HG03108 (cell line): ENCODE measurements around the gene ABO.
"Not testable (repeated sequence)": the region's sequence is repeated elsewhere in the genome, so short reads cannot be mapped to it uniquely, and the experiment has no call there.

Experiments
- ATAC-seq: cut with Tn5 transposase; IDR thresholded peaks from one replicate; pipeline ENCODE4 v1.9.1; 2021; ENCODE audit warnings: moderate library complexity; ENCODE audit not compliant: unreplicated experiment

Gene ABO

GRCh38 chr9:133227242-133227860 is 47.6 kb downstream of the ABO start:
- ATAC-seq: no peak

GRCh38 chr9:133226219-133227171 is 48.5 kb downstream of the ABO start:
- no peak for ATAC-seq

DNA sequence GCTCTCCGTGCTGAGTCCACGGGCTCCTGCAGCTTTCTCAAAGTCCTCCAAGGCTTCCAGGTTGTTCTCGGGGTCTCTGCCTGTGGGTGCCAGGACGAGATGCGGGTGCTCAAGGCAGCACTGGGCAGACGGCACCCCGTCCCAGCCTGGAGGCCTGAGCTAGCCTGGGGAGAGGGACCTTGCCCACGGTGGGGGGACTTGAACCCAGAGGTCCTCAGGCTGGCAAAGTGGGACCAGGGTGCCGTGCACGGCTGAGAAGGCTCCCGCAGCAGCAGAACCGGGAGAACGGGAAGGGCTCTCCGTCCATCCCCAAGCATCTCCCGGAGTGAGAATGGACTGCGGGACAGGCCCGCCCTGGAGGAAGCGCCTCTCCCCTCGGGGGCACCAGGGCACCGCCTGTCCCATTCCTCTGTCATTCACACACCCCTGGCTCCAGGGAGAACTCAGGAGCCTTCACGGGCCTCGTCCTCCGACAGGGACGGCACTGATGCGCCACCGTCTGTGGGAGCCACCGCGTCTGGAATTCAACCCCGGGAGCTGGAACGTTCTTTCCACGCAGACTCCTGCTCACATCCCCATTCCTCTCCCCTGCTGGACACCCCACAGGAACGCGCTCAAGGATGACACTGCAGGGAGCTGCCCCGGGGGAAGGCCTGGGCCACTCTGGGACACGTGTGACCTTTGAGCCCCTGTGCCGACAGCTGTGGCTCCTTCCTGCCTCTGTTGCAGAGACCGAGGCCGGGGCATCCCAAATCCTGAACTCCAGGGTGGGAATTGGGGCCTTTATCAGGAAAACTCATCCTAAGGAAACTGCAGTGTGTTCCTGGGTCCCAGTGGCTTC is 49.6 kb downstream of the ABO start:
- ATAC-seq: no peak

- ATAC-seq: no peak
Observed at GRCh38 chr9:133224762-133225161, 50.2 kb downstream of the ABO start.

- not testable (repeated sequence) for ATAC-seq
Observed at GRCh38 chr9:133223159-133223756, 51.7 kb downstream of the ABO start.

DNA sequence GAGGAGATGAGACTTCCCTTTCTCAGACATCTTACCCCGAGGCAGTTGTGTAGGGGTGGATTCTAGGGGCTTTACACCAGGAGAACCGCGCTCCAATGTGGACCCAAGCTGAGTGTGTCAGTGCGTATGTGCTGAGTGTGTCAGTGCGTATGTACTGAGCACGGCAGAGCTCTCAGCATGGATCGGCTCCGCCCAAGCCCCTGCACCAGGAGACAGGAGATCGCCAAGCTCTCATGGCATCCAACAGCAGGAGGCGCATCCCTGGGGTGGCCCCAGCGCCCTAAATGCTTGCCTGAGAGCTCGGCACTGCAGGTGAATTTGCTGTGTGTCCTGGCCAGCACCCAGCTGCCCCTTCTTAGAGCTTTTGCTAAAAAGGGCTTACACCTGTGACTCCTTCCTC is 53.0 kb downstream of the ABO start:
- ATAC-seq: not testable (repeated sequence)

DNA sequence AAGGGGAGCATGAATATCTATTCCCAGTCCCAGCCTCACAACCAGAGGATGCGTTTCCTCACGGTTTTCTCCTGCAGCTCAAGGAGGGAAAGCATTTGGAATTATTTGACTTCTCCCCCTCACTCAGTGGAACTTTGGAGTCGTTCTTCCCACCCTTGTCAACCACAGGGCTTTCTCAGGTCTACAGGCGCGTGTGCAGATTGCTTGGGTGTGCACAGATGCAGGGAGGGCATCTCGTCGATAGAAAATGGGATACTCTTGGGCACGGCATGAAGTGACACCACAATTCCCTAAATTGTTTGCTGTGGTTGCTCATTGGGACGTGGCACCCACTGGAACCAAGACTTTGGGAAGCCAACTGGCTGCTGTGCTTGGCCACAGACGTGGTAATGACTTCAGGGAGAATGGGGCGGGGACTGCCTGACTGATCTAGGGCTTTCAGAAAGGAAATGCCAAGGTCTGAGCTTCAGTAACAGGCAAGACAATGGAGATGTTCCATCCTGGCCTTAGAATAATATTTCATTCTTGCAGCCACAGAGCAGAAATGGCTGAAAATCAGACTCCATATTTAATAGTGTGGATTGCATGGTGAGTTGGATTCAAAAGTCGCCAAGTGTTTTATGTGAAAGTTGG is 53.7 kb downstream of the ABO start:
- no peak for ATAC-seq

DNA sequence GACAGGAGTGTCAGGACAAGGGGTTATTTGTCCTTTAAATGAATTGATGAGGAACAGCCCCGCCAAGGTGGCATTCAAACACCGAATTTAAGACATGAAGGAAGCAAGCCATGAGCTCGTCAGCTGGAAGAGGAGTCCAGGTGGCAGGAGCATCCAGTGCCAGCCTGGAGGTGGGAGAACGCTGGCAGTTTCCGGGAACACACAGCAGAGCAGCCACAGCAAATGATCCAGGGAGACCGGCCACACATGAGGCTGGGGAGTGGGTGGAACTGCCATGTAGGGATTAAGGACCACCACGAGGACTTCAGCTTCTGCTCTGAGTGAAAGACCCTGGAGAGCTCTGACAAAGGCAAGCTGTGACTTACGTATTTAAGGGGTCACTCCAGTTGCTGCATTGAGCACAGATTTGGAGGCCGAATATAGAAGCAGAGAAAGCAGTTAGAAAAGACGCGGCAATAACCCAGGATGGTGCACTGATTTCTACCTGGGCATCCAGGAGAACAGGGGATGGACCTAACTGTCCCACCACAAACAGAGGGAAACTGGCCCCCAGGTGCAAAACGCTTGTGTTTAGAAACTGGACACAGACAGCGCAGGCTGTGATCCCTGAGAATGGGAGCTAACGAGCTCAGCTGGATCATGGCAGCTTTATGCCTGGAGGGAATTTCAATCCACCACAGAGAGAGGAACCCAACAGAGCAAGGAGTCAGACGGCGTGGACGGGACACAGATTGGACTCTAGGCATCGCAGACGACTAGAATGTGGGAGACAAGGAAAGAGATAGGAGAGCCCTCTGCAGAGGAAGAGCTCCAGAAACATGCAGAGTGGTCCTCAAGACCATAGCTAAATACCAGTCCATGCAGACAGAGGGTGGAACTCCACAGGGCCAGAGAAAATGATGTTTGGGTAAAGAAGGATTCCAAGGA is 56.7 kb downstream of the ABO start:
- not testable (repeated sequence) for ATAC-seq

GRCh38 chr9:133217333-133217988 is 57.5 kb downstream of the ABO start:
- ATAC-seq: not testable (repeated sequence)

- not testable (repeated sequence) for ATAC-seq
Observed at GRCh38 chr9:133214276-133214675, 60.7 kb downstream of the ABO start.

DNA sequence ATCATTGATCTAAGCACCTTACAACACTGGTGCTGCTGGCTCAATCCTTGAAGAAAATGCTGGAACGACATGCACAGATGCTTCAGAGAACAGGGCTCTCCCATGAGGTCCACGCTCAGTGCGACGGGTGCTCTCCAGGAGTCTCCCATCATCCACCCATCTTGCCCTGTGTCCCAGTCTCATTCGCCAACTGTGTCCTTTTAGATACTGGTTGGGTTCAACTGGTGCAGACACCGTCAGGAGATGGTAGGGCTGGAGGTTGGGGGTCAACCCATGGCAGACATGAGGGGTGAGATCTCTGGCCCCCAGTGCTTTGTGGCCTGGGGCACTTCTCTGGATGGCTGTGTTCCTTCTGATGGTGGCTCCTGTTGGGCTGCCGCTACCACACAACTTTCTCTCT is 64.4 kb downstream of the ABO start:
- no peak for ATAC-seq

- no peak for ATAC-seq
Observed at GRCh38 chr9:133210202-133210532, 64.8 kb downstream of the ABO start.

- ATAC-seq: not testable (repeated sequence)
Observed at GRCh38 chr9:133209327-133210201, 65.4 kb downstream of the ABO start.

DNA sequence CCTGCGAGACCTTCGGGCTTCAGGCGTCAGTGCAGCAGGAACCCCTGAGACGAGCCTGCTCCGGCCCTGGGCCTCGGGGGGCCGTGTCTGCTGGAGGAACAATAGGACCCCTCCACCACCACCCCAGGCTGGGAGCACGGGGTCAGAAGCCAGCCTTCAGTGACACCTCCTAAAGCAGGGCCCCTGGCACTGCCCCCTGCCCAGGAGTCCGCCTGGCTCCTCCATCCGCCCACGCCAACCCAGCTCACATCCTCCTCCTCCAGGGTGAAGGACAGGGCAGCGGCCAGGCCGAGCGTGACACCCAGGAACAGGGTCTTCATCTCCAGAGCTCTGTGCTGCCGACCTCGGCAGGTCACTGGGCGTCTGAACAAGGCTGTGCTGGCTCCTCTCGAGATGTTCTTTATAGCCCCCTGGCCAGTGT is 66.1 kb downstream of the ABO start, which contains the start of gene OBP2B:
Gene OBP2B, minus strand, starts transcription at position 371 of the 421 bp plus-strand sequence. Its CDS starts 51 bp downstream, at position 320.
- ATAC-seq: not testable (repeated sequence)

DNA sequence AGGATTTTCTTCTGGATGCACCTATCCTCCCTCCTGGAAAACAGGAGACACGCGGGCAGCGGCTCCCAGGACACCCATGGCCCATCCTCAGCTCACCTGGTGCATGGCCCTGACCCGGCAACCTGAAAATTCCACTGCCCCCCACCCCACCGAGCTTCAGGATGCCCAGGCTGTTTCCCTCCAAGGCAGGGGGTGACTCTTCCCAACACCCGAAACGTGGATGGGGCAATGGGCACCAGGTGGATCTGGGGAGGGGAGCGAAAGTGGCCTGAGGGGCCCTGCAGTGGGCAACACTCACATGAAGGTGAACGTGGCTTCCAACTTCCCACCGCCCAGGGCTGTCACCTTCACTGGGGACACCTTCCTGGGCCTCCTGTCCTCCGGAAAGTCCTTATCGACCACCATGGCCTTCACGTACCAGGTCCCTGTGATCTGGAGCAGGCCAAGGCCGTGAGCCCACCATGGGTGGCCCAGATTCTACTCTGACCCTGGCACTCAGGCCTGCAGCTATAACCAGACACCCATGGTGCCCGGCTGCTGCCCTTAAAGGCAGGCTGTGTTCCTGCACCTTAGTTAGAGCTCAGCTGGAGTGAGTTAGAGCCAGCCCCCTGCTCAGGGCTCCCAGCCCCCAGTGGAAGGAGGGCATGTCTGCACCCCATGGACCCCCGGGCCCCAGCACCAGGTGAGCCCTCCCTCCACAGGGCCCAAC is 66.7 kb downstream of the ABO start:
- not testable (repeated sequence) for ATAC-seq

DNA sequence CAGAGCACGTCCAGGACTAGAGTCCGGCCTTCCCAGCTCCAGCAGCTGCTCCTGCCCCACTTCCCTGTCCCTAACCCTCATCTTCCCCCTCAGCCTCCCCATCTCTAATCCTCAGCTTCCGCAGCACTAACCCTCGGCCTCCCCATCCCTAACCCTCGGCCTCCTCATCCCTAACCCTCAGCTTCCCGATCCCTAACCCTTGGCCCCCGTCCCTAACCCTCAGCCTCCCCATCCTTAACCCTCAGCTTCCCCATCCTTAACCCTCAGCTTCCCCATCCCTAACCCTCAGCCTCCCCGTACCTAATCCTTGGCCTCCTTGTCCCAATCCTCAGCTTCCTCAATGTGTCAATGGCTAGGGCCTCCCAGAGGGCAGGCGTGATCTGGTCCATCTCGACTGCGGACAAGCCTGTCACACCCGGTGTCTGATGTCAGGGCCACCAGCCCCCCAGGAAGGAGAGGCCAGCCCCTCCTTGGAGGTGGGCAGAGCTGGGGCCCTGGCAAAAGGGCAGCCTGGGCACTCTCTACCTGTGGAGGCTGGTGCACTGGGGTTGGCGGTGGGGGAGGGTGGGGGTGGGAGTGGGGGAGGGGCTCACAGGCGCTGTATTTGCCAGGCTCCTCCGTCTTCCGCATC is 67.3 kb downstream of the ABO start:
- ATAC-seq: no peak
